GM19035 (cell line): ENCODE measurements around the gene NEAT1.

Source experiments
- ATAC-seq: cut with Tn5 transposase; IDR thresholded peaks from one replicate; pipeline ENCODE4 v1.9.1; 2021; ENCODE audit not compliant: unreplicated experiment

Gene NEAT1

GRCh38 chr11:65479184-65480145, 56.9 kb downstream of the NEAT1 start:
- no peak for ATAC-seq

GRCh38 chr11:65482306-65482850, 59.8 kb downstream of the NEAT1 start:
- no peak for ATAC-seq

- ATAC-seq = no peak
Observed at GRCh38 chr11:65485920-65486219, 63.3 kb downstream of the NEAT1 start.

GRCh38 chr11:65486570-65487466, 64.2 kb downstream of the NEAT1 start:
- no peak for ATAC-seq

- ATAC-seq = no peak
Observed at GRCh38 chr11:65487467-65488272, 65.1 kb downstream of the NEAT1 start.

- ATAC-seq = no peak
Observed at GRCh38 chr11:65488273-65489034, 65.9 kb downstream of the NEAT1 start.

GRCh38 chr11:65489035-65489705, 66.6 kb downstream of the NEAT1 start:
- no peak for ATAC-seq

GRCh38 chr11:65489706-65490320, 67.2 kb downstream of the NEAT1 start:
- no peak for ATAC-seq

- no peak for ATAC-seq
Observed at GRCh38 chr11:65491163-65491465, 68.5 kb downstream of the NEAT1 start.

- no peak for ATAC-seq
Observed at GRCh38 chr11:65491614-65492386, 69.2 kb downstream of the NEAT1 start.

- ATAC-seq = no peak
Observed at GRCh38 chr11:65492387-65492636, 69.7 kb downstream of the NEAT1 start.

GRCh38 chr11:65492637-65493366, 70.2 kb downstream of the NEAT1 start:
- no peak for ATAC-seq

- ATAC-seq = no peak
Observed at GRCh38 chr11:65493367-65494176, 71.0 kb downstream of the NEAT1 start.
